ENCODE data around the gene SIGLEC14.

DNA sequence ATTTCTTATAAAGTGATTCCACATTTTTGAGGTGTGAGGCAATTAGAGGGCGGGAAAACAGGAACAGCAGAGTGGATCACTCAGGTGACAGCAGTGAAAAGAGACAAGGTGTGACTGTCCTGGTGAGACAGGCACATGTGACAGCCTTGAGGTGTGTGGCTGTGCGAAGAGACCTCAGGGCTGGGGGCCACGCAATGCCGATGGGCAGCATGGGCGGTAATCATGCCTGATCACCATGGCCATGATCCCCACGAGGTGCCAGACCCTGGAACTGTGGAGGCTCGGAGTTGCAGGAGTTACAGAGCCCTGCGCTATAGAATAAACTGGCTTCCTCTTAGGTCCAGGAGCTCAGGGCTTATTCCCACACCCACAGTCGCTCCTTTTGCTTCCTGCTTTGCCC, 48.5 kb upstream of the SIGLEC14 start:
- TF ChIP-seq, protein P1, sequence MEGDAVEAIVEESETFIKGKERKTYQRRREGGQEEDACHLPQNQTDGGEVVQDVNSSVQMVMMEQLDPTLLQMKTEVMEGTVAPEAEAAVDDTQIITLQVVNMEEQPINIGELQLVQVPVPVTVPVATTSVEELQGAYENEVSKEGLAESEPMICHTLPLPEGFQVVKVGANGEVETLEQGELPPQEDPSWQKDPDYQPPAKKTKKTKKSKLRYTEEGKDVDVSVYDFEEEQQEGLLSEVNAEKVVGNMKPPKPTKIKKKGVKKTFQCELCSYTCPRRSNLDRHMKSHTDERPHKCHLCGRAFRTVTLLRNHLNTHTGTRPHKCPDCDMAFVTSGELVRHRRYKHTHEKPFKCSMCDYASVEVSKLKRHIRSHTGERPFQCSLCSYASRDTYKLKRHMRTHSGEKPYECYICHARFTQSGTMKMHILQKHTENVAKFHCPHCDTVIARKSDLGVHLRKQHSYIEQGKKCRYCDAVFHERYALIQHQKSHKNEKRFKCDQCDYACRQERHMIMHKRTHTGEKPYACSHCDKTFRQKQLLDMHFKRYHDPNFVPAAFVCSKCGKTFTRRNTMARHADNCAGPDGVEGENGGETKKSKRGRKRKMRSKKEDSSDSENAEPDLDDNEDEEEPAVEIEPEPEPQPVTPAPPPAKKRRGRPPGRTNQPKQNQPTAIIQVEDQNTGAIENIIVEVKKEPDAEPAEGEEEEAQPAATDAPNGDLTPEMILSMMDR (IDR thresholded peaks at IDR 0.05; ENCODE audit: borderline replicate concordance, extremely low read depth, low read length, poor library complexity, severe bottlenecking) = no peak
- no peak for TF ChIP-seq EZH2 (IDR thresholded peaks at IDR 0.05; ENCODE audit: borderline replicate concordance, low read depth, low read length, severe bottlenecking)

All from DND-41 (cell line).